Neural cell (in vitro differentiated cells): ENCODE data around the gene IQCM. TPM values are rescaled to one million over a fixed set of nuclear protein-coding genes. Genes with fewer than 3 reads are reported as not detected.

Experiments
- H2AFZ ChIP-seq: fragments of 200-600, 300-800 bp; sonication (generic), shearing (Covaris generic); 2 replicates; pipeline ENCODE4 v1.6.0; 2014; ENCODE audit warnings: low read depth, mild to moderate bottlenecking, antibody characterized with exemption, low read length, moderate library complexity
- H3F3A ChIP-seq: fragments of 200-600 bp; shearing (Covaris generic); 2 replicates; pipeline ENCODE4 v1.6.1; 2016; ENCODE audit warnings: mild to moderate bottlenecking, moderate library complexity, mixed read lengths, antibody characterized with exemption, low read length; ENCODE audit not compliant: insufficient read depth, poor library complexity, severe bottlenecking
- H3K27ac ChIP-seq: fragments of 200-600, 300-800 bp; sonication (generic), shearing (Covaris generic); 2 replicates; pipeline ENCODE4 v1.5.1; 2014; ENCODE audit warnings: mild to moderate bottlenecking, low read length, moderate library complexity
- H3K27me3 ChIP-seq: fragments of 300-800, 200-600 bp; sonication (generic), shearing (Covaris generic); 2 replicates; pipeline ENCODE4 v1.6.0; 2014; ENCODE audit warnings: mild to moderate bottlenecking, low read depth, low read length, moderate library complexity; ENCODE audit not compliant: insufficient read depth
- H3K36me3 ChIP-seq: fragments of 300-800, 200-600 bp; sonication (generic), shearing (Covaris generic); 2 replicates; pipeline ENCODE4 v1.5.1; 2014; ENCODE audit warnings: mild to moderate bottlenecking, antibody characterized with exemption, low read length, moderate library complexity; ENCODE audit not compliant: insufficient read depth
- H3K4me2 ChIP-seq: fragments of 300-800, 200-600 bp; sonication (generic), shearing (Covaris generic); 2 replicates; pipeline ENCODE4 v1.6.0; 2014; ENCODE audit warnings: mild to moderate bottlenecking, low read length
- H3K4me3 ChIP-seq: fragments of 300-800, 200-600 bp; sonication (generic), shearing (Covaris generic); 2 replicates; pipeline ENCODE4 v1.5.1; 2014; ENCODE audit warnings: mild to moderate bottlenecking, low read length, moderate library complexity
- H3K79me2 ChIP-seq: fragments of 200-600 bp; shearing (Covaris generic); replicated peaks from 2 replicates; pipeline ENCODE4 v1.6.0; 2014; ENCODE audit warnings: mild to moderate bottlenecking, low read length, moderate library complexity; ENCODE audit not compliant: insufficient read depth
- H3K9ac ChIP-seq: fragments of 300-800, 200-600 bp; sonication (generic), shearing (Covaris generic); 2 replicates; pipeline ENCODE4 v1.6.1; 2016; ENCODE audit warnings: mild to moderate bottlenecking, low read length, mixed read lengths
- H3K9me2 ChIP-seq: fragments of 200-600 bp; shearing (Covaris generic); 2 replicates; pipeline ENCODE4 v1.6.1; 2016; ENCODE audit warnings: mild to moderate bottlenecking, low read length, mixed read lengths; ENCODE audit not compliant: insufficient read depth
- H3K9me3 ChIP-seq: fragments of 200-600, 300-800 bp; sonication (generic), shearing (Covaris generic); 2 replicates; pipeline ENCODE4 v1.6.1; 2016; ENCODE audit warnings: mild to moderate bottlenecking, mixed run types, low read length, moderate library complexity, mixed read lengths
- H4K20me1 ChIP-seq: fragments of 200-600 bp; shearing (Covaris generic); 2 replicates; pipeline ENCODE4 v1.6.1; 2016; ENCODE audit warnings: mild to moderate bottlenecking, mixed run types; ENCODE audit not compliant: insufficient read depth
- CTCF ChIP-seq: fragments of 450-650 bp; IDR thresholded peaks from 2 replicates; pipeline ENCODE4 v1.5.1; 2014; ENCODE audit warnings: antibody characterized with exemption, mild to moderate bottlenecking, moderate library complexity; ENCODE audit not compliant: poor library complexity, severe bottlenecking
- EP300 ChIP-seq: fragments of 450-650 bp; conservative IDR thresholded peaks from 2 replicates; pipeline ENCODE4 v1.6.1; 2014; ENCODE audit warnings: antibody characterized with exemption, mild to moderate bottlenecking, moderate library complexity; ENCODE audit not compliant: poor library complexity, severe bottlenecking
- EZH2 ChIP-seq: fragments of 200-600, 300-800 bp; shearing (Covaris generic), sonication (generic); IDR thresholded peaks from 2 replicates; pipeline ENCODE4 v1.6.1; 2014; ENCODE audit warnings: antibody characterized with exemption, low read length, borderline replicate concordance, mild to moderate bottlenecking; ENCODE audit not compliant: insufficient read depth, poor library complexity, severe bottlenecking
- MXI1 ChIP-seq: fragments of 450-650 bp; conservative IDR thresholded peaks from 2 replicates; pipeline ENCODE4 v1.6.1; 2014; ENCODE audit warnings: antibody characterized with exemption, mild to moderate bottlenecking; ENCODE audit not compliant: poor library complexity, severe bottlenecking
- POLR2AphosphoS5 ChIP-seq: IDR thresholded peaks from 2 replicates; pipeline ENCODE4 v1.6.1; 2012
- RAD21 ChIP-seq: fragments of 450-650 bp; conservative IDR thresholded peaks from 2 replicates; pipeline ENCODE4 v1.6.1; 2014; ENCODE audit warnings: antibody characterized with exemption, mild to moderate bottlenecking, moderate library complexity
- REST ChIP-seq: IDR thresholded peaks from 2 replicates; pipeline ENCODE4 v1.6.1; 2012; ENCODE audit warnings: borderline replicate concordance
- SMC3 ChIP-seq: fragments of 450-650 bp; conservative IDR thresholded peaks from 2 replicates; pipeline ENCODE4 v1.6.1; 2014; ENCODE audit warnings: antibody characterized with exemption, mild to moderate bottlenecking, moderate library complexity; ENCODE audit not compliant: poor library complexity
- TAF1 ChIP-seq: IDR thresholded peaks from 2 replicates; pipeline ENCODE4 v1.6.1; 2012; ENCODE audit warnings: low read depth
- polyA plus RNA-seq: library from polyadenylated mRNA; depleted of rRNA; stranded (reverse); fragments of >200 nt; gene quantifications from 2 replicates; pipeline ENCODE4 v1.2.3, GENCODE V29; 2014

The IQCM gene
- polyA plus RNA-seq, 1 donor from 2014 or later, result not detected

DNA sequence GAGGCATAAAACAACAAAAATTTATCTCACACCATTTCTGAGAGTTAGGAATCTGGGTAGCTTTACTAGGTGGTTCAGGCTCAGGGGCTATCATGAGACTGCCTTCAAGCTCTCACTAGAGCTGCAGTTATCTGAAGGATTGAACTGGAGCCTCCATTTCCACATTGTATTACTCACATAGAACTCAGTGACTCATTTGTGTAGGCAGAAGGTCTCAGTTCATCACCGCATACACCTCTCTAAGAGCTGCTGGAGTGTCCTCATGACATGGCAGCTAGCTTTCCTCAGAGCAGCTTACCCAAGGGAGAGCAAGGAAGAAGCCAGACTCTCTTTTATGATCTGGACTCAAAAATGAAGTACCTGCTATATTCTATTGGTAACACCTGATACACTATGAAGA is 389.2 kb downstream of the IQCM start:
- TF ChIP-seq CTCF, result no peak
- no peak for TF ChIP-seq EZH2
- Histone ChIP-seq H3F3A (no peaks in the 10 kb centered on the region), H3K4me2 (no peak overlapping the region)

GRCh38 chr4:149409555-149409962 is 406.1 kb downstream of the IQCM start:
- Histone ChIP-seq H3F3A (no peaks in the 10 kb centered on the region), H3K4me3 (no peak overlapping the region), H3K27me3 (no peaks in the 10 kb centered on the region), H4K20me1 (no peaks in the 10 kb centered on the region), H3K9me2 (no peaks in the 10 kb centered on the region), H3K27ac (no peak overlapping the region), H3K9ac (no peak overlapping the region), H3K79me2 (no peaks in the 10 kb centered on the region), H2AFZ (no peak overlapping the region), H3K36me3 (no peaks in the 10 kb centered on the region), H3K4me2 (no peak overlapping the region), H3K9me3 (no peaks in the 10 kb centered on the region)
- TF ChIP-seq CTCF, result no peak
- no peak for TF ChIP-seq EZH2
- no peak for TF ChIP-seq TAF1
- no peak for TF ChIP-seq RAD21
- no peak for TF ChIP-seq POLR2AphosphoS5

More for the DNA sequence above, 389.2 kb downstream of the IQCM start:
- H3K9me2 ChIP-seq, result no peaks in the 10 kb centered on the region
- H3K9ac ChIP-seq, result no peak overlapping the region
- H2AFZ ChIP-seq, result no peak overlapping the region
- no peaks in the 10 kb centered on the region for H3K36me3 ChIP-seq
- H3K9me3 ChIP-seq, result no peaks in the 10 kb centered on the region
- no peaks in the 10 kb centered on the region for H3K79me2 ChIP-seq
- H4K20me1 ChIP-seq, result no peaks in the 10 kb centered on the region
- no peak overlapping the region for H3K4me3 ChIP-seq
- no peaks in the 10 kb centered on the region for H3K27me3 ChIP-seq
- H3K27ac ChIP-seq, result no peak overlapping the region

DNA sequence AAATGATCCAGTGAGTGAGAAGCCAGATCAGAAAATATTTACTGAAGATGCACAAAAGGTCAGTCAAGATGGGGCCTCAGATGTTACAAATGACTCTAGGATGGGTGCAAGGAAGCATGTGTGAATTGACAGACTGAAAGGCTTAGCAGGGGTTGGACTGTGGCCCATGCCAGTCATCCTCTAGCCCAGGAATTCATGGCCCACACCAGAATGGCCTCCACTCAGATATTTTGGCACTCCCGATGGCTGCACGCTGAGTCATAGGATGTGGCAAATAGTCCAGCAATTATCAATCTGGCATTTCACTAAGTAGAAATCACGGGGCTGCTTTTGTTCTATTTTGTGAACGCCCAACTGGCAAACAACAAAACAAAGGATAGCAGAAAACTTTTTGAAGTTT is 406.5 kb downstream of the IQCM start:
- Histone ChIP-seq H3K27me3 (no peaks in the 10 kb centered on the region), H3K9me3 (no peaks in the 10 kb centered on the region), H2AFZ (no peak overlapping the region), H4K20me1 (no peaks in the 10 kb centered on the region), H3K27ac (no peak overlapping the region), H3F3A (no peaks in the 10 kb centered on the region), H3K9ac (no peak overlapping the region), H3K36me3 (no peaks in the 10 kb centered on the region), H3K79me2 (no peaks in the 10 kb centered on the region), H3K4me2 (no peak overlapping the region), H3K9me2 (no peaks in the 10 kb centered on the region), H3K4me3 (no peak overlapping the region)
- TF ChIP-seq TAF1, result no peak
- TF ChIP-seq REST, result no peak
- no peak for TF ChIP-seq EP300
- TF ChIP-seq EZH2, result no peak
- no peak for TF ChIP-seq RAD21
- TF ChIP-seq MXI1, result no peak
- no peak for TF ChIP-seq POLR2AphosphoS5
- no peak for TF ChIP-seq SMC3
- no peak for TF ChIP-seq CTCF
